ENCODE measurements around the gene POLK.

GRCh38 chr5:75484605-75485004, 27.1 kb upstream of the POLK start:
- TF ChIP-seq CTCF (IDR thresholded peaks at IDR 0.05; ENCODE audit: low read depth, low read length), result no peak
- TF ChIP-seq POLR2A (IDR thresholded peaks at IDR 0.05; ENCODE audit: extremely low read depth, insufficient read length), result no peak

All from NB4 (cell line).